Stimulated activated naive CD8-positive, alpha-beta T cell treated with anti-CD3 and anti-CD28 coated beads, Interleukin-15, Interleukin-2, amounts not matched to agents 100 U/mL and 50 U/mL, for 24 hours (primary cell): Measurements from ENCODE around the gene GHRH.

Experiments used
- ATAC-seq: fragments of 150-1000 bp; cut with Tn5 transposase; one replicate; pipeline ENCODE4 v1.10.0; 2021
- DNase-seq: peaks from one replicate; pipeline ENCODE4 v3.0.0; 2021

The GHRH gene

GRCh38 chr20:37290158-37290810 lies 28.7 kb upstream of the GHRH start:
- DNase-seq (no peak), ATAC-seq (no peak)

- ATAC-seq: no peak
- no peak for DNase-seq
Measured at GRCh38 chr20:37288091-37288490, 26.5 kb upstream of the GHRH start.

- ATAC-seq (no peak), DNase-seq (no peak)
Measured at GRCh38 chr20:37285664-37286374, 24.2 kb upstream of the GHRH start.

GRCh38 chr20:37284691-37285161 lies 23.1 kb upstream of the GHRH start:
- no peak for DNase-seq
- ATAC-seq: no peak

- ATAC-seq (no peak), DNase-seq (no peak)
Measured at GRCh38 chr20:37283530-37284195, 22.0 kb upstream of the GHRH start.

- DNase-seq (no peak), ATAC-seq (no peak)
Measured at GRCh38 chr20:37282556-37282955, 20.9 kb upstream of the GHRH start.

- DNase-seq: no peak
- ATAC-seq: no peak
Measured at GRCh38 chr20:37280403-37280802, 18.8 kb upstream of the GHRH start.

GRCh38 chr20:37279820-37280219 lies 18.2 kb upstream of the GHRH start:
- DNase-seq (no peak), ATAC-seq (no peak)

- ATAC-seq (no peak), DNase-seq (no peak)
Measured at GRCh38 chr20:37278966-37279590, 17.5 kb upstream of the GHRH start.

- DNase-seq: no peak
Measured at GRCh38 chr20:37277253-37277593, 15.6 kb upstream of the GHRH start.

GRCh38 chr20:37276494-37277252 lies 15.1 kb upstream of the GHRH start:
- ATAC-seq: peak; percentile 23

More at GRCh38 chr20:37277253-37277593, 15.6 kb upstream of the GHRH start:
- no peak for ATAC-seq

GRCh38 chr20:37274851-37275524 lies 13.4 kb upstream of the GHRH start:
- DNase-seq (no peak), ATAC-seq (no peak)

More at GRCh38 chr20:37276494-37277252, 15.1 kb upstream of the GHRH start:
- DNase-seq: no peak

GRCh38 chr20:37273988-37274387 lies 12.4 kb upstream of the GHRH start:
- DNase-seq (no peak), ATAC-seq (no peak)

GRCh38 chr20:37271421-37271768 lies 9.8 kb upstream of the GHRH start:
- no peak for DNase-seq
- ATAC-seq: no peak

GRCh38 chr20:37270576-37271420 lies 9.2 kb upstream of the GHRH start:
- peak; percentile 57 for ATAC-seq
- no peak for DNase-seq

GRCh38 chr20:37267667-37268313 lies 6.2 kb upstream of the GHRH start:
- ATAC-seq (no peak), DNase-seq (no peak)

- no peak for DNase-seq
- no peak for ATAC-seq
Measured at GRCh38 chr20:37266940-37267666, 5.5 kb upstream of the GHRH start.

- DNase-seq (peak; percentile 19), ATAC-seq (peak; percentile 79)
Measured at GRCh38 chr20:37265152-37265551, 3.5 kb upstream of the GHRH start.

- DNase-seq: no peak
- ATAC-seq: no peak
Measured at GRCh38 chr20:37263686-37264085, 2.1 kb upstream of the GHRH start.
